T-helper 2 cell treated with Interferon-gamma antibody and Interleukin-4, amounts not matched to agents 5 μg/mL and 100 μg/mL, for 36 hours (primary cell): ENCODE measurements around the gene BPHL.
A peak's percentile ranks its signal among the peaks of the same experiment; 100 is the strongest.
"Not testable (repeated sequence)": the region's sequence is repeated elsewhere in the genome, so short reads cannot be mapped to it uniquely, and the experiment has no call there.

Experiments
- DNase-seq: peaks from one replicate; pipeline ENCODE4 v3.0.0; 2021; ENCODE audit warnings: low spot score
- H3K27ac Mint-ChIP-seq: one replicate; pipeline ENCODE4 v1.8.0; 2021; ENCODE audit warnings: mild to moderate bottlenecking, mixed read lengths
- H3K27me3 Mint-ChIP-seq: one replicate; pipeline ENCODE4 v1.8.0; 2021; ENCODE audit warnings: low read depth, mixed read lengths
- H3K36me3 Mint-ChIP-seq: one replicate; pipeline ENCODE4 v1.8.0; 2021; ENCODE audit warnings: low read depth, mixed read lengths
- H3K4me1 Mint-ChIP-seq: one replicate; pipeline ENCODE4 v1.8.0; 2021; ENCODE audit warnings: low read depth, mixed read lengths
- H3K4me3 Mint-ChIP-seq: one replicate; pipeline ENCODE4 v1.8.0; 2022; ENCODE audit warnings: mild to moderate bottlenecking, moderate library complexity, mixed read lengths
- H3K9me3 Mint-ChIP-seq: one replicate; pipeline ENCODE4 v1.8.0; 2021; ENCODE audit warnings: mixed read lengths

Gene BPHL

DNA sequence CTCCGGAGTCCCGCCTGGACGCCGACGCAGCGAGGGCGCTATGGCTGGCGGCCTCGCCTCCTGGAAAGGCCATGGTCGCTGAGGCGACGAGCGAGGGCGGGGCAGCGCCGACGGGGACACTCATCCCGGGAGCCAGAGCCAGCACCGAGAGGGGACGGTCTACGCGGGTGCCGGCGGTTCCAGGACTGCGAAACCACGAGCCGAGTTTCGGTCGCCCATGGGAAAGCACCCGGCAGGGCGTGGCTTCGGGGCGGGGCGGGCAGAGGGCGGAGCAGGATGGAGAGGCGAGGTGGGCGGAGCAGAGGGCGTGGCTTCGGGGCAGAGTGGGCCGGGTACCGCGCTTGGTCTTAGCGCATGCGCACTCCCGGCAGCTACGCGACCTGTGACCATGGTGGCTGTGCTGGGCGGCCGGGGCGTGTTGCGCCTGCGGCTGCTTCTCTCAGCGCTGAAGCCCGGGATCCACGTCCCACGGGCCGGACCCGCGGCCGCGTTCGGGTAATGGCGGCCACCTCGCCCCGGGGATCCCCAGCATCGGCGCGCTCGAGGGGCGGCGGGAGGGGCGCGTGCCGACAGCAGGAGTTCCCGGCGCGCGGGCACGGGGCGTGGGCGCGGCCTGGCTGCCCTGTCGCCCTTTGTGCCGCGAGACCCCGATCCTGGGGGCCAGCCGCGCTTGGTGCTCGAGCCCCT, at the start of gene BPHL:
BPHL (plus strand) TSS at position 359 of the 687 bp plus-strand sequence; CDS start at position 389, 30 bp downstream.
- H3K27me3 Mint-ChIP-seq = peaks cover 2% of the 10 kb centered on the region
- peak; percentile 99 for DNase-seq
- peaks cover 19% of the 10 kb centered on the region for H3K4me1 Mint-ChIP-seq
- H3K27ac Mint-ChIP-seq = peak within 1 kb of the TSS; percentile 91
- no peaks in the 10 kb centered on the region for H3K9me3 Mint-ChIP-seq
- H3K4me3 Mint-ChIP-seq = peak within 1 kb of the TSS; percentile 87
- peaks cover 8% of the 10 kb centered on the region for H3K36me3 Mint-ChIP-seq

DNA sequence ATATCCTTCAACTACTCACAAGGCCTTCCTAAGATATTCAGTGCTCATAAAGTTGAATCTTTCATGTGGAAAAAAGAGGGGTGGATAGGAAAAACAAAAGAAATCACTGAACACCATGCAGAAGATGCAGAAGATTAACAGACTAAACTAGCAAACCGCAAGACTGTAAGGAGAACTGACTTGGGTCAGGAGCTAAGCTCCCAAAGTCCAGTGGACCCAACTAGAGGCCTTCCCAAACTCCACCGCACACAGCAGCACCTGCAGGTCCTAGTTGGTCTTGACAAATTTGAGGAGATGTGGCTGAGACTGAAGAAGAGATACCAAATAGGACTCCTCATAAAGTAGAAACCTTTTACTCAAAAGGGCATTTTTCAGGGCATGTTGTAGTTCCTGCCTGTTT, 46.9 kb upstream of the BPHL start:
- no peaks in the 10 kb centered on the region for H3K27me3 Mint-ChIP-seq
- peaks cover 24% of the 10 kb centered on the region for H3K36me3 Mint-ChIP-seq
- DNase-seq = no peak
- no peaks in the 10 kb centered on the region for H3K9me3 Mint-ChIP-seq
- no peak overlapping the region for H3K4me3 Mint-ChIP-seq
- H3K4me1 Mint-ChIP-seq = peaks cover 49% of the 10 kb centered on the region
- no peak overlapping the region for H3K27ac Mint-ChIP-seq

DNA sequence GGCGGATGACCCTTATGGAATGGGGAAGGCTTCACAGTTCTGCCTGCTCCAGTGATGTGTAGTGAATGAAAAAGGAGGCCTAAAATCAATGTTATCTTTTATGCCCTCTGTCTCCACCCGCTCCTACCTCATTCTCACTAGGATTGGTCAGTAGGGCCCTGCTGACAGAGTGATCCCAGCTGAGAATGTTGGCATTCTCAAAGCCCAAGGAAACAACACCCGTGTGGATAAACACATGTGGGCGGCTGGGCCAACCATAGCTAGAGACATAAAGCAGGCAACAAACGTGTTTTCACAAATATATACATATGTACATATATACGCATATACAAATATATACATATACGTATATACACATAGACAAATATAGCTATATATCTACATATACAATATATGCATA, 45.7 kb upstream of the BPHL start:
- H3K9me3 Mint-ChIP-seq = no peaks in the 10 kb centered on the region
- H3K36me3 Mint-ChIP-seq = peaks cover 32% of the 10 kb centered on the region
- H3K4me1 Mint-ChIP-seq = peaks cover 47% of the 10 kb centered on the region
- DNase-seq = no peak
- no peaks in the 10 kb centered on the region for H3K27me3 Mint-ChIP-seq
- H3K4me3 Mint-ChIP-seq = no peak overlapping the region
- H3K27ac Mint-ChIP-seq = no peak overlapping the region

DNA sequence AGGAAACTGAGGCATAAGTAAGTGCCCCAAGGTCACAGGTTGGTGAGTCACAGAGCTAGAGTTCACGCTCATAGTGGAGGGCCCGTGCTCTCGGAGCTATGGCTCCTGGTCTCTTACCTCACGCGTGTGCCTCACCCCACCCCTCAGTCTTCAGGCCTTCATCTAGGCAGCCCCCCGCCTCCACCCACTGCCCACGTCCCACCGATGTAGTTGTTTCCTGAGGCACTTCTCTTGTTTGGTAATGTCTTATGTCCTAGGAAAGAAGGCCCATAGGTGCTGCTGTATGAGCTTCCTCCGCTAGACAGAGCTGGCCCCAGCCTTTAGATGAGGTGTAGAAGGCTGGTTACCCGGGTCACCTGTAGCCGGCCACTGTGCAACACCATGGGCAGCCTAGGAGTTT, 45.1 kb upstream of the BPHL start:
- Mint-ChIP-seq H3K4me1 (peaks cover 44% of the 10 kb centered on the region), H3K4me3 (no peak overlapping the region), H3K27me3 (no peaks in the 10 kb centered on the region), H3K9me3 (no peaks in the 10 kb centered on the region), H3K36me3 (peaks cover 35% of the 10 kb centered on the region), H3K27ac (no peak overlapping the region)
- no peak for DNase-seq

DNA sequence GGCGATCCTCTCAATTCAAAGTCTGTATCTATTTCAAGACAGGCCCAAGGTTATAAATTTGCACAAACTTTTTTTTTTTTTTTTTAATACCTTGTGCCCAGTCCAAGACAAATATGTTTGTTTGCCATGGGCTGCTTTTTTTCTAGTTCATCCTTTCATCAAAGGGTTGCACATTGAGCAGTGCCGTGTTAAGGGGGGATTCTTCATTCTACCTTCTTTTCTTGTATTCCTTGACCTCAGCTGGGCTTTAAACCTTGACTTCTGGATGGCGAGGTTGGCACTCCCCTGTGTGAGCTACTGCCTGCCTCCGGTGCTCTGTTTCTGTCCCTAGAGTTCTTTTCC, 42.8 kb upstream of the BPHL start:
- Mint-ChIP-seq H3K27me3 (no peaks in the 10 kb centered on the region), H3K4me3 (peak overlapping the region; percentile 85), H3K27ac (peak overlapping the region; percentile 84), H3K36me3 (peaks cover 38% of the 10 kb centered on the region), H3K4me1 (peaks cover 37% of the 10 kb centered on the region), H3K9me3 (no peaks in the 10 kb centered on the region)
- no peak for DNase-seq

DNA sequence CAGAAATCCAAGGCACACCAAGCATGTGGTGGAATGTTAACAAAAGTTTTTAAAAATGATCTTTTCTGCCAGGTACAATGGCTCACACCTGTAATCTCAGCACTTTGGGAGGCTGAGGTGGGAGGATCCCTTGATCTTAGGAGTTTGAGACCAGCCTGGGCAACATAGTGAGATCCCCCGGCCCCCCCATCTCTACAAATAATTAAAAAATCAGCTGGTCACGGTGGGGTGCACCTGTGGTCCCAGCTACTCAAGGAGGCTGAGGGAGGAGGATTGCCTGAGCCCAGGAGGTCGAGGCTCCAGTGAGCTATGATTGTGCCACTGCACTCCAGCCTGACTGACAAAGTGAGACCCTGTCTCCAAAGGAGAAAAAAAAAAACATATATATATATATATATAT, 42.2 kb upstream of the BPHL start:
- peak overlapping the region; percentile 85 for H3K4me3 Mint-ChIP-seq
- peaks cover 33% of the 10 kb centered on the region for H3K4me1 Mint-ChIP-seq
- DNase-seq = no peak
- no peak overlapping the region for H3K27ac Mint-ChIP-seq
- no peaks in the 10 kb centered on the region for H3K9me3 Mint-ChIP-seq
- no peaks in the 10 kb centered on the region for H3K27me3 Mint-ChIP-seq
- H3K36me3 Mint-ChIP-seq = peaks cover 41% of the 10 kb centered on the region

DNA sequence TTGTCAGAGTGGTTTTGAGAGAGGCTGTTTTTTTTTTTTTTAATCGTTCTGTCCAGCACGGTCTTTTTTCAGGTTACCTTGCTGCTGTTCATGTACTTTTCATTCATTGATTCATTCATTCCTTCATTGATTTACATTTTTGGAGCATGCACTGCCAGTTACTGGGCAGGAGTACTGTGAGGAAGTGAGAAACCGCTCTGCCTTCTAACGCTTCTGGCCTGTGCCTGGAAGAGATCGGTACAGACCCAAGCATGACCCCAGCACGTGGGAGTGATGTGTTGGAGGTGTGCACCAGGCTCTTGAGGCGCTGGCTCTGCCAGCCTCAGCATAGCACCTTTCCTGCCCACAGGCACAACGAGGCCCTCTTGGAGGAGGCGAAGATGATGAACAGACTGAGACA, 41.1 kb upstream of the BPHL start:
- H3K27ac Mint-ChIP-seq = no peak overlapping the region
- no peaks in the 10 kb centered on the region for H3K9me3 Mint-ChIP-seq
- DNase-seq = no peak
- no peaks in the 10 kb centered on the region for H3K27me3 Mint-ChIP-seq
- peaks cover 45% of the 10 kb centered on the region for H3K36me3 Mint-ChIP-seq
- no peak overlapping the region for H3K4me3 Mint-ChIP-seq
- H3K4me1 Mint-ChIP-seq = peaks cover 27% of the 10 kb centered on the region

DNA sequence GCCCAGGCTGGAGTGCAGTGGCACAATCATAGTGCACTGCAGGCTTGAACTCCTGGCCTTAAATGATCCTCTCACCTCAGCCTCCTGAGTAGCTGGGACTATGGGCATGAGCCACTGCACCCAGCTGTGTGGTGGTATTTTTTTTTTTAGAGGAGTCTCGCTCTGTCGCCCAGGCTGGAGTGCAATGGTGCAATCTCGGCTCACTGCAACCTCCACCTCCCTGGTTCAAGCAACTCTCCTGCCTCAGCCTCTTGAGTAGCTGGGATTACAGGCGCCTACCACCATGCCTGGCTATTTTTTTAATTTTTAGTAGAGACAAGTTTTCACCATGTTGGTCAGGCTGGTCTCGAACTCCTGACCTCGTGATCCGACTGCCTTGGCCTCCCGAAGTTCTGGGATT, 39.6 kb upstream of the BPHL start:
- peaks cover 56% of the 10 kb centered on the region for H3K36me3 Mint-ChIP-seq
- not testable (repeated sequence) for H3K27ac Mint-ChIP-seq, H3K9me3 Mint-ChIP-seq, H3K4me3 Mint-ChIP-seq, H3K27me3 Mint-ChIP-seq, DNase-seq
- H3K4me1 Mint-ChIP-seq = peaks cover 20% of the 10 kb centered on the region

DNA sequence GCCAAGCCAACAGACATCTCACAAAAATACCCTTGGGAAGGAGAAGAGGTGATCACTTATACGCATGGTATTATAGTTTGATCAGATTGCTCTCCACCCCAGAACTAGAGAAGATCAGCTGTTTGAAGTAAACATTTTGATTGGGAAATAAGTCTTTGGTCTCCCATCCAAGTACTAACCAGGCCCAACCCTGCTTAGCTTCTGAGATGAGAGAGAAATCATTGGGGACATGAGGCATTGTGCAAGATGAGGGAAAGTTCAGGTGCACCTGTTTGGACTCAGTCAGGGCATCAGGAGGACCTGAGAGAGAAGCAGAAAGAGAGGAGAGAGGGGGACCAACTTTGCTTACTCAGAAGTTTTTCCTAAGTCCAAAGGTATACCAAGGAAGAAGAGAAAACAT, 38.8 kb upstream of the BPHL start:
- no peak overlapping the region for H3K27ac Mint-ChIP-seq
- H3K36me3 Mint-ChIP-seq = peaks cover 62% of the 10 kb centered on the region

DNA sequence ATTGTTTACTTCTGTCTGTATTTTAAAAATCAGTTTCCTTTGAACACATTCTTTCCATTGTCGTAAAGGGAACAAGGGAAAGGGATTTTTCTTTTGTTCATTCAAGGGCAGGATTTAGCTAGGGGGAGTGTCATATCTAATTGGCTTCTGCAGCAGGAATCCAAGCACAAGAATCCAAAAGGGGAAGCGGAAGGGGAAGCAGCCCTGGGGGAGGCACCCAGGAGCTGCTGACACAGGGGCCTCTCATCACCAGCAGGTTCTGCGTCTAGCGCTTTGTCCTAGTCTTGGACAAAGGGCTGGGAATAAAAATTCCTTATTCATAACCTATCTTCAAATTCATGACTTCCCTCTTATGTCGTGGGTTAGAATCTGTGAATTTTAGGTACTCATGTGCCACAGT, 36.6 kb upstream of the BPHL start:
- Mint-ChIP-seq H3K36me3 (peaks cover 79% of the 10 kb centered on the region), H3K27ac (no peak overlapping the region), H3K9me3 (no peaks in the 10 kb centered on the region), H3K4me3 (no peak overlapping the region), H3K4me1 (peaks cover 4% of the 10 kb centered on the region), H3K27me3 (no peaks in the 10 kb centered on the region)
- no peak for DNase-seq

More for the DNA sequence above, 38.8 kb upstream of the BPHL start:
- DNase-seq = no peak
- no peaks in the 10 kb centered on the region for H3K27me3 Mint-ChIP-seq
- H3K4me3 Mint-ChIP-seq = no peak overlapping the region
- no peaks in the 10 kb centered on the region for H3K9me3 Mint-ChIP-seq
- H3K4me1 Mint-ChIP-seq = peaks cover 17% of the 10 kb centered on the region

DNA sequence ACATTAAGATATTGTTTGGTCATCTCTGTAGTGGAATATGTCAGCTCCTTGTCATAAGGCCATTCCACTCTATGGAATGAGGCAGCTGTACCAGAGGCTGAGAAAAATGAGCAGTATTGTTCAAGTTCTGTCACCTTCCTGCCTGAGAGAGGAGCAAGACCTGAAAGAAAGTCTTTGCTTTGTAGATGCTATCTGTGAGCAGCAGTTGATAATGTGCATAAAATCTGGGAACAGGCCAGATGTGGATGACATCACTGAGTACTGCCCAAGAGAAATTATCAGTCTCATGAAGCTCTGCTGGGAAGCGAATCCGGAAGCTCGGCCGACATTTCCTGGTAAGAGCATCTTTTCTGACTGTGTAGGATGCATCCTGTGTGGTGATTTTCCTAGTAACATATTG, 33.4 kb upstream of the BPHL start:
- DNase-seq = no peak
- no peak overlapping the region for H3K4me3 Mint-ChIP-seq
- H3K27ac Mint-ChIP-seq = no peak overlapping the region
- peaks cover 70% of the 10 kb centered on the region for H3K36me3 Mint-ChIP-seq
- no peaks in the 10 kb centered on the region for H3K27me3 Mint-ChIP-seq
- no peaks in the 10 kb centered on the region for H3K9me3 Mint-ChIP-seq
- H3K4me1 Mint-ChIP-seq = peaks cover 7% of the 10 kb centered on the region

DNA sequence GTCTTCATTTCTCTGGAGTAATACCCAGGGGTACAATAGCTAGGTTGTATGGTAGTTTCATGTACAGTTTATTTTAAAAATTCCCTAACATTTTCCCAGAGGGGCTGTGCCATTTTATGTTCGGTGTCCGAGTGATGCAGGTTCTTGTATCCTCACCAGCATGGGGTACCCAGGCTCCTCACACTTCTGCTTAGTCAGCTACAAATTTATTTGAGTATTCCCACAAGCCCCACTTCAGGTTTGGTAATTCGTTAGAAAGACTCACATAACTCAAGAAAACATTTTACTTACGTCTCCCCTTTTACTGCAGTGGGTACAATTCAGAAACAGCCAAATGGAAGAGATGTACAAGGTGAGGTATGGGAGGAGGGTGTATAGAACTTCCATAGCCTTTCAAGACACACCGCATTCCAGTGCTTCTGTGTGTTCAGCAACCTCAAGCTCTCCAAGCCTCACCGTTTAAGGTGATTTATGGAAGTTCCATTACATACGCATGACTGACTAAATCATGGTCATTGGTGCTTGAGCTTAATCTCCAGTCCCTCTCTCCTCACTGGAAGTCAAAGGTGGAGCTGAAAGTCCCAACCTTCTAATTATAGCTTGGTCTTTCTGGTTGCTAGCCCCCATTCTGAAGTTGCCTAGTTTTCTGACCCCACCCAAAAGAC, 32.1 kb upstream of the BPHL start:
- Mint-ChIP-seq H3K4me1 (peaks cover 7% of the 10 kb centered on the region), H3K27ac (no peak overlapping the region), H3K27me3 (no peaks in the 10 kb centered on the region), H3K4me3 (no peak overlapping the region), H3K36me3 (peaks cover 68% of the 10 kb centered on the region), H3K9me3 (no peaks in the 10 kb centered on the region)
- no peak for DNase-seq

DNA sequence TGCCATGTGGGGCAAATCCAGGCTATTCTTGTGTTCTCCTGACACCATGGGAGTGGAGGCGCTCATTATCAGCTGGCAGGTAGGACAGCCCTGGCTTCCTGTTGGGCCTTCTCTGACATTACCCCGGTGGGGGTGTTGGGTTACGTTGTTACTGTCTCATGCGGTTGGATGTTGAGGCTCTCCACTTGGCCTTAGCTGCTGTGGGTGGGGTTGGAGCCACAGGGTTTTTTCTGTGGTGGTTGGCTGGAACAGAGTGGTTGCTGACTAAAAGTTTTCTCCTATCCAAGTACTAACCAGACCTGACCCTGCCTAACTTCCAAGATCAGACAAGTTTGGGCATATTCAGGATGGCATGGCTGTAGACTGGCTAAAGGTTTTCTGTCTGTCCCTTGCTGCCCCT, 30.1 kb upstream of the BPHL start:
- H3K27ac Mint-ChIP-seq = no peak overlapping the region
- no peaks in the 10 kb centered on the region for H3K9me3 Mint-ChIP-seq
- peaks cover 7% of the 10 kb centered on the region for H3K4me1 Mint-ChIP-seq
- no peak overlapping the region for H3K4me3 Mint-ChIP-seq
- peaks cover 53% of the 10 kb centered on the region for H3K36me3 Mint-ChIP-seq
- no peak for DNase-seq
- H3K27me3 Mint-ChIP-seq = no peaks in the 10 kb centered on the region

DNA sequence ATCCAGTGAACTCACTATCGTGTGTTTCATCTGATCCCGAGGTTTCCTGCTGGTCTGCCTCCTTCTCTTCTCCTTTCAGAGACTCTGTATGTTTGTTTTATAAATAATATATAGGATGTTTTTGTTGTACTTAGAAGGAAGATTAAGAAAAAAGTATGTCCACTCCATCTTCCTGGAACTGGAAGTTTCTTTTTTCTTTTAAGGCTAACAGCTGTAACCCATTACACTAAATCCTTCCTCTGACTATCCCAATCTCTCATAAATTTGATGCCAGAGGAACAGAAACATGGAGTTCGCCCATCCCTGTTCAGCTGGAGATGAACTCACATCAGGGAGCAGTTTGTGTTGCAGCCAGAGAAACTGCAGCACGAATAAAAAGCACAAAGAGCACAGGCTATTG, 29.5 kb upstream of the BPHL start:
- Mint-ChIP-seq H3K4me1 (peaks cover 7% of the 10 kb centered on the region), H3K9me3 (no peaks in the 10 kb centered on the region), H3K4me3 (no peak overlapping the region), H3K27me3 (no peaks in the 10 kb centered on the region), H3K27ac (no peak overlapping the region), H3K36me3 (peaks cover 49% of the 10 kb centered on the region)
- no peak for DNase-seq

DNA sequence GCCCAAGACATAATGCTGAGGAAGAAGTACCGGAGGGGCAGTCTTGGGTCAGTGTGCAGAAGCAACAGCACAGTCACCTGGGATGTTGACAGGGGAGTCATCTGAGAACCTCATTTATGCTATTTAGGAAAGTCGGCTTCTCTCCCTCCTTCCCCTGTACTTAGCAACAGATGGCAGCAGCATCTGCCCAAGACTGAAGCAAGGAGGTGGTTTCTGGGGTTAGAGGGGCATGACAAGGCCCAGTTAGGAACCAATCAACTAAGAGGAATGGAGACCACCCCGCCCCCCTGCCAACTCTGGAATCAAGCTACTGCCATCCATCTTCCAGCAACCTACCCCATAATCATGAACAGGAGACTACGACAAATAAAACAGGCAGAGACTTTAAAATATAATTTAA, 28.5 kb upstream of the BPHL start:
- Mint-ChIP-seq H3K4me1 (peaks cover 7% of the 10 kb centered on the region), H3K27me3 (no peaks in the 10 kb centered on the region), H3K4me3 (no peak overlapping the region), H3K27ac (no peak overlapping the region), H3K9me3 (no peaks in the 10 kb centered on the region), H3K36me3 (peaks cover 47% of the 10 kb centered on the region)
- DNase-seq = no peak
